ENCODE results near the gene PTPRT. TPM values are rescaled to one million over a fixed set of nuclear protein-coding genes. Genes with fewer than 3 reads are reported as not detected.
A peak's percentile ranks its signal among the peaks of the same experiment; 100 is the strongest.

Gene PTPRT
- total RNA-seq, result 1 to 10 TPM in 2 of 3 donors, under 1 TPM in 1; 0.32 to 6.3 (median 4.9) TPM

DNA sequence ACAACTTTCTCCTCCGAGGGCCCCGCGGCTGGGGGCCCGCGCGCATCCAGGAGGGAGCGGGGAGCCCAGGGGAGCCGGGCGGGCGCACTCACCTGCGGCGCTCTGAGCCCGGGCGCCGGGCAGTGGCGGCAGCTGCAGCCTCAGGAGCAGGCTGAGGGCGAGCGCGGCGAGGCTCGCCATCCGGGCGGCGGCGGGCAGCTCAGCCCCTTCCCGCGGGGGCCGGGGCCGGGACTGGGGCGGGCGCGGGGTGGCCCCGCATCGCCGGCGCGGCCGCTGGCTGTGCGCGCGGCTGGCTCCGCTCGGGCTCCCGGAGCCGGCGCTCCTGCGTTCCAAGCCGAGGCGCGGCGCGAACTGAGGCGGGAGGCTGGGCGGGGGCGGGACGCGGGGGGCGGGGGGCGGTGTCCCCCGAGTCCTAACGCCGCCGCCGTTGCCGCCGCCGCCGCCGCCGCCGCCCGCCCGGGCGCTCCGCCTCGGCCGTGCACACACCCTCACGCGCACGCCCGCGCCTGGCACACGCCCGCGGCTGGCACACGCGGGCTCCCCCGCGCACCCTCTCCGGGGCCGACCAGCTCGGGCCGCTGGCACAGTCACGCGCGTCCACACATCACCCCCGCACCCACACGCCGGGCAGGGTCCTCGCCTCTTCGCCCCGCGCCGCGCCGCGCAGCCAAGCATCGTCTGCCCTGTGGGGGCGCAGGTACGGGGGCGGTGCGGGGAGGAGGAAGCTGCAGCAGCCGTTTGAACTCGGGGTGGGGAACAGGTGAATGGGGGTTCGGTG, at the start of gene PTPRT:
Gene PTPRT (minus strand): TSS at position 353 of the 778 bp plus-strand sequence. CDS start 173 bp downstream, at position 180.
- no peak for DNase-seq (ENCODE audit: low spot score in 2 of 2)
- intact Hi-C loops (cut with DNase I; ENCODE audit: low total_unique reads), result no loop called here
- TF ChIP-seq, protein P1, sequence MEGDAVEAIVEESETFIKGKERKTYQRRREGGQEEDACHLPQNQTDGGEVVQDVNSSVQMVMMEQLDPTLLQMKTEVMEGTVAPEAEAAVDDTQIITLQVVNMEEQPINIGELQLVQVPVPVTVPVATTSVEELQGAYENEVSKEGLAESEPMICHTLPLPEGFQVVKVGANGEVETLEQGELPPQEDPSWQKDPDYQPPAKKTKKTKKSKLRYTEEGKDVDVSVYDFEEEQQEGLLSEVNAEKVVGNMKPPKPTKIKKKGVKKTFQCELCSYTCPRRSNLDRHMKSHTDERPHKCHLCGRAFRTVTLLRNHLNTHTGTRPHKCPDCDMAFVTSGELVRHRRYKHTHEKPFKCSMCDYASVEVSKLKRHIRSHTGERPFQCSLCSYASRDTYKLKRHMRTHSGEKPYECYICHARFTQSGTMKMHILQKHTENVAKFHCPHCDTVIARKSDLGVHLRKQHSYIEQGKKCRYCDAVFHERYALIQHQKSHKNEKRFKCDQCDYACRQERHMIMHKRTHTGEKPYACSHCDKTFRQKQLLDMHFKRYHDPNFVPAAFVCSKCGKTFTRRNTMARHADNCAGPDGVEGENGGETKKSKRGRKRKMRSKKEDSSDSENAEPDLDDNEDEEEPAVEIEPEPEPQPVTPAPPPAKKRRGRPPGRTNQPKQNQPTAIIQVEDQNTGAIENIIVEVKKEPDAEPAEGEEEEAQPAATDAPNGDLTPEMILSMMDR (IDR thresholded peaks at IDR 0.05), result no peak
- TF ChIP-seq POLR2AphosphoS5 (IDR thresholded peaks at IDR 0.05), result no peak
- Histone ChIP-seq H3K27me3 (peaks cover 0 to 48% of the 10 kb centered on the region in 2 donors), H3K4me3 (peak within 1 kb of the TSS; percentile 15 to 66 (median 48)), H3K36me3 (no peaks in the 10 kb centered on the region), H3K4me1 (no peaks in the 10 kb centered on the region), H3K9me3 (no peaks in the 10 kb centered on the region), H3K27ac (peak within 1 kb of the TSS in 1 of 2 donors; percentile 2)

DNA sequence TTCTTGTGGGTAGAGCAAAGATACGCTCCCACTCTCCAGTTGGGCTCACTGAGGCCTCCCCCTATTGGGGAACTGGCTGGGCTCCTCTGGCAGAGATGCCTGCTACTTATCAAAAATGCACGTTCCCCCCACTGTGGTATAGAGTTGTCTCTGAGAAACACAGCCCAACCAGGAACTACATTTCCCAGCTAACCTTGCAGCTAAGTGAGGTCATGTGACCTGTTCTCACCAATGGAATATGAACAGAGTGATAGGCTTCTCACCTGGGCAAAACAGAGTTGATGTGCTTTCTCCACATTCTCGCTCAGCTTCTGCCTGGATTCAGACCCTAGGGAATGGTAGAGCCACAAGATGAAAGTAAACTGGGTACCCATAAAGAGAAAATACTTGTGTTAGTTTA, 49.1 kb upstream of the PTPRT start:
- TF ChIP-seq POLR2AphosphoS5 (IDR thresholded peaks at IDR 0.05) (no peak), POLR2A (IDR thresholded peaks at IDR 0.05) (no peak)
- TF ChIP-seq, protein P1 (IDR thresholded peaks at IDR 0.05), result no peak
- DNase-seq (ENCODE audit: low spot score in 2 of 2), result no peak
- no peak overlapping the region for H3K4me3 ChIP-seq
- no peaks in the 10 kb centered on the region for H3K27me3 ChIP-seq
- intact Hi-C loops (cut with DNase I; ENCODE audit: low total_unique reads), result no loop called here
- H3K36me3 ChIP-seq, result no peaks in the 10 kb centered on the region
- H3K4me1 ChIP-seq, result no peaks in the 10 kb centered on the region
- H3K9me3 ChIP-seq, result no peaks in the 10 kb centered on the region
- no peak overlapping the region for H3K27ac ChIP-seq

DNA sequence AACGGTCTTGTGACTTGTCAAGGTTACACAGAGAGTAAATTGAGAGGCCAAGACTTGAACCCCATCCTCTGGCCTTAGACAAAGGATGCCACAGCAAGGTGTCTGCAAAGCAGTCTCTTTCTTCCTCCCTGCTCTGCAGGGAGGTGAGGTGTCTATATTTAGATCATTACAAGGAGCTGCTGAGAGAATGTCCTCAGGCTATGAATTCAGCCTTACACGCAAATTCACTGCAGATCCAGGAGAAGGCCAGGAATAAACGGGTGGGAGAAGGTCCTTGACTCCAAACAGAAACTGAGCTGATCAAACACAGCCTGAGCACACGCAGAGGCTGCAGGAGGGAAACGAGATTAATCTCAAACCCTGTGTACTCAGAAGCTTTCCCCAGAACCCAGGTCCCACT, 48.6 kb upstream of the PTPRT start:
- Histone ChIP-seq H3K27ac (no peak overlapping the region), H3K27me3 (no peaks in the 10 kb centered on the region), H3K4me3 (no peak overlapping the region), H3K9me3 (no peaks in the 10 kb centered on the region), H3K4me1 (no peaks in the 10 kb centered on the region), H3K36me3 (no peaks in the 10 kb centered on the region)
- intact Hi-C loops (cut with DNase I; ENCODE audit: low total_unique reads), result no loop called here
- DNase-seq (ENCODE audit: low spot score in 2 of 2), result no peak
- TF ChIP-seq, protein P1 (IDR thresholded peaks at IDR 0.05), result no peak
- TF ChIP-seq POLR2AphosphoS5 (IDR thresholded peaks at IDR 0.05) (no peak), POLR2A (IDR thresholded peaks at IDR 0.05) (no peak)

DNA sequence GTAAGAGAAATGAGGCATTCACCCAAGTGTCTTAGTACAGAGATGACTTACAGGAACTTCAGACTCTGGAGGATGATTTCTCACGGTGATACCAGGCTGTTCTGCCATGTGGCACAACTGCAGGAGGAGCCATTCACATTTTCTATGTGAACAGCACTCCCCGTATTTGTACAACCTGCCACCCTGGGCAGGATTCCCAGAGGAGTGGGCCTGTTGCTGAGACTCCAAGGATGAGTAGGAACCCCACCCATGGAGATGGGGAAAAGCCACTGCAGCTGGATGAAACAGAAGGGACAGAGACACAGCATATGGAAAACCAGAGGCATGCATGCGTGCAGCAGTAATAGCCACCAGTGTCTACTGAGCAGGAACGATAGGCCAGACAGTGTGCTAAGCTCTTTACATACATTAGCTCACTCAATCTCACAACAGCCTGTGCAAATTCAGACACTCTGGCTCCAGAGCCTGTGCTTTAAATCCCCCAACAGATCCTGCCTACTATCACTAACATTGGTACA, 48.0 kb upstream of the PTPRT start:
- TF ChIP-seq POLR2AphosphoS5 (IDR thresholded peaks at IDR 0.05), result no peak
- TF ChIP-seq, protein P1 (IDR thresholded peaks at IDR 0.05), result no peak
- TF ChIP-seq POLR2A (IDR thresholded peaks at IDR 0.05), result no peak
- no peaks in the 10 kb centered on the region for H3K9me3 ChIP-seq
- H3K4me1 ChIP-seq, result no peaks in the 10 kb centered on the region
- DNase-seq (ENCODE audit: low spot score in 2 of 2), result no peak
- intact Hi-C loops (cut with DNase I; ENCODE audit: low total_unique reads), result no loop called here
- H3K36me3 ChIP-seq, result no peaks in the 10 kb centered on the region
- no peak overlapping the region for H3K4me3 ChIP-seq
- H3K27me3 ChIP-seq, result no peaks in the 10 kb centered on the region
- no peak overlapping the region for H3K27ac ChIP-seq

DNA sequence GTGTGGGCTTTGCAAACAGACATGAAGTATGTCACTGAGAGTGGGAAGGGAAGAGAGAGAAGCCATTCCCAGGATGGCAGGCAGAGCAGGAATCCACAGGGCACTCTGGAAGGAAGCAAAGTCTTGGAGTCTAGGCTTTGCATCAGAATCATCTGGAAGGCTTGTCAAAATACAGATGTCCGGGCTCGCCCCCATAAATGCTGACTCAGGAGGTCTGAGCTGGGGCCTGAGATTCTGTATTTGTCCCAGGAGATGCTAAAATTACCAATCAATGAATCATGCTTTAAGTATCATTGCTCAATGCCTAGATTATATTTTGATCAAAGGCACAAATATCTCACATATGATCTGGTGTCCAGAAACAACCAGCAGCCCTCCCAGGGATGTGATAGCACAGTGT, 46.3 kb upstream of the PTPRT start:
- Histone ChIP-seq H3K27me3 (no peaks in the 10 kb centered on the region), H3K4me1 (no peaks in the 10 kb centered on the region), H3K27ac (no peak overlapping the region), H3K4me3 (no peak overlapping the region), H3K9me3 (no peaks in the 10 kb centered on the region), H3K36me3 (no peaks in the 10 kb centered on the region)
- DNase-seq (ENCODE audit: low spot score in 2 of 2), result no peak
- intact Hi-C loops (cut with DNase I; ENCODE audit: low total_unique reads), result loop anchor here (1.0 kb wide), 1 partner anchor 7 kb away; no protein-coding TSS in a partner anchor
- TF ChIP-seq POLR2A (IDR thresholded peaks at IDR 0.05) (no peak), POLR2AphosphoS5 (IDR thresholded peaks at IDR 0.05) (no peak)
- TF ChIP-seq, protein P1 (IDR thresholded peaks at IDR 0.05), result no peak

Data from breast epithelium (tissue), 4 donors.